ENCODE data around the gene OR6B3. TPM values are rescaled to one million over a fixed set of nuclear protein-coding genes. Genes with fewer than 3 reads are reported as not detected.

The OR6B3 gene
- total and polyA plus RNA-seq, 9 of the 15 experiments (the other 6 are each of a cell fraction or from before 2014, with no cell fraction given), result not detected

DNA sequence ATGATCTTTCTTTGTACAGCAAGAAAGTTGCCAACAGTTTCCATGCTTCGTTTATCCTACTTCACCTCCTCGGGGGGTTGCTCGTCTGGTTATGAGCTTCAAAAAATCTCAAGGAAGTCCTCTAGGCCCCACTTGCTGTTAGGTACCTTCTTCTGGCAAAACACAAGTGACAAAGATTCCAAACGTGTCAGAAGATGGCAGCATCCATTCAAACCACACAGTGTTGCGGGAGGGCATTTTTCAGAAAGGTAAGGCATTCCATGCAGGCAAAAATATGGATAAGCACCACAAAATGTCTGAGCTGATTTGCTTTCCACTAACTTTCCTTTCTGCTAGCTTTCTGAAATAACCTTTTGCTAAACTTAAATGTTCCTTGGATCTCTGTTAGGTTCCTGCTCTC is 13.2 kb upstream of the OR6B3 start (continued):
- TF ChIP-seq, protein P1, sequence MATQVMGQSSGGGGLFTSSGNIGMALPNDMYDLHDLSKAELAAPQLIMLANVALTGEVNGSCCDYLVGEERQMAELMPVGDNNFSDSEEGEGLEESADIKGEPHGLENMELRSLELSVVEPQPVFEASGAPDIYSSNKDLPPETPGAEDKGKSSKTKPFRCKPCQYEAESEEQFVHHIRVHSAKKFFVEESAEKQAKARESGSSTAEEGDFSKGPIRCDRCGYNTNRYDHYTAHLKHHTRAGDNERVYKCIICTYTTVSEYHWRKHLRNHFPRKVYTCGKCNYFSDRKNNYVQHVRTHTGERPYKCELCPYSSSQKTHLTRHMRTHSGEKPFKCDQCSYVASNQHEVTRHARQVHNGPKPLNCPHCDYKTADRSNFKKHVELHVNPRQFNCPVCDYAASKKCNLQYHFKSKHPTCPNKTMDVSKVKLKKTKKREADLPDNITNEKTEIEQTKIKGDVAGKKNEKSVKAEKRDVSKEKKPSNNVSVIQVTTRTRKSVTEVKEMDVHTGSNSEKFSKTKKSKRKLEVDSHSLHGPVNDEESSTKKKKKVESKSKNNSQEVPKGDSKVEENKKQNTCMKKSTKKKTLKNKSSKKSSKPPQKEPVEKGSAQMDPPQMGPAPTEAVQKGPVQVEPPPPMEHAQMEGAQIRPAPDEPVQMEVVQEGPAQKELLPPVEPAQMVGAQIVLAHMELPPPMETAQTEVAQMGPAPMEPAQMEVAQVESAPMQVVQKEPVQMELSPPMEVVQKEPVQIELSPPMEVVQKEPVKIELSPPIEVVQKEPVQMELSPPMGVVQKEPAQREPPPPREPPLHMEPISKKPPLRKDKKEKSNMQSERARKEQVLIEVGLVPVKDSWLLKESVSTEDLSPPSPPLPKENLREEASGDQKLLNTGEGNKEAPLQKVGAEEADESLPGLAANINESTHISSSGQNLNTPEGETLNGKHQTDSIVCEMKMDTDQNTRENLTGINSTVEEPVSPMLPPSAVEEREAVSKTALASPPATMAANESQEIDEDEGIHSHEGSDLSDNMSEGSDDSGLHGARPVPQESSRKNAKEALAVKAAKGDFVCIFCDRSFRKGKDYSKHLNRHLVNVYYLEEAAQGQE (IDR thresholded peaks at IDR 0.05; ENCODE audit: borderline replicate concordance), result no peak
- TF ChIP-seq, protein P1 (CRISPR knock-in tag; IDR thresholded peaks at IDR 0.05; ENCODE audit: low read depth), result no peak

DNA sequence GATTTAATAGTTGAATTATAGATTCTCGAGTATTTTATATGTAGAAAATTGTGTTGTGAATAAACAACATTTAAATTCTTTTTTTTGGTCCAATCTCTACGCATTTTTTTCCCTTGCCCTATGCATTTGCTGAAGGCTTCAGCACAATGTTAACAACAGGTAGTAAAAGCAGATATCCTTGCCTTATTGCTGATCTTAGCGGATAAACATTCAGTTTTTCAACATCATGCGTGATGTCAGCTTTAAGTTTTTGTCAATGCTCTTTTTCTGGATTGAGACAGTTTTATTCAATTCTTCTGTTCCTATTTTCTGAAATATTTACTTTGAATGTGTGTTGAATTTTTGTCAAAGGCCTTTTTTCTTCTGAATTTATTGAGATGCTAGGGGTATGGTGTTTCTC is 11.6 kb upstream of the OR6B3 start:
- no peak overlapping the region for H2AFZ ChIP-seq (ENCODE audit: low read depth, low read length)
- no peaks in the 10 kb centered on the region for H3K36me3 ChIP-seq (ENCODE audit: control insufficient read depth, insufficient read depth, low read length)
- no TSS peak for BruUV-seq (replicated peaks)
- CTCF ChIA-PET (ENCODE audit: low intra/inter-chr PET ratio), result no interaction called here
- H3K9ac ChIP-seq (ENCODE audit: insufficient read depth in 1 of 2, low read depth in 2 of 2, low read length in 2 of 2), result no peak overlapping the region
- DNase-seq (ENCODE audit: extremely low read depth in 1 of 4, low spot score in 3 of 4), result no peak
- no peaks in the 10 kb centered on the region for H3K79me2 ChIP-seq (ENCODE audit: control insufficient read depth, insufficient read depth, low read length)
- no peak for ATAC-seq
- H3K9me1 ChIP-seq (ENCODE audit: control insufficient read depth, insufficient read depth, low read length), result no peaks in the 10 kb centered on the region
- H4K20me1 ChIP-seq (replicated peaks; ENCODE audit: control insufficient read depth, insufficient read depth, low read length), result no peaks in the 10 kb centered on the region
- H3K9me3 ChIP-seq (replicated peaks; ENCODE audit: control insufficient read depth, insufficient read depth, low read depth, low read length), result no peaks in the 10 kb centered on the region
- H3K27ac ChIP-seq (ENCODE audit: extremely low read depth, low read depth, low read length), result no peak overlapping the region
- POLR2A ChIA-PET, result no interaction called here
- no peak overlapping the region for H3K4me2 ChIP-seq (ENCODE audit: insufficient read depth, low read length)
- H3K4me3 ChIP-seq, result no peak overlapping the region
- in situ Hi-C loops (cut with MboI) (no loop called here), intact Hi-C loops (cut with micrococcal nuclease) (no loop called here)
- 0% methylated on average over 4 of the region's 4 CpGs for WGBS (ENCODE audit: insufficient coverage, low coverage, missing lambda C conversion rate)
- no peaks in the 10 kb centered on the region; a peak in 1 of 5 replicates for H3K27me3 ChIP-seq (ENCODE audit: control insufficient read depth in 2 of 2, insufficient read depth in 2 of 2, low read length in 2 of 2)
- H3K4me1 ChIP-seq (replicated peaks in 1 of 2; ENCODE audit: control insufficient read depth in 2 of 2, insufficient read depth in 2 of 2, low read length in 2 of 2), result no peaks in the 10 kb centered on the region
- no peak for FAIRE-seq
- TF ChIP-seq ZNF57 (CRISPR knock-in tag; IDR thresholded peaks at IDR 0.05) (no peak), KDM5B (IDR thresholded peaks at IDR 0.05; ENCODE audit: insufficient replicate concordance, low read depth, low read length) (no peak), MAFK (IDR thresholded peaks at IDR 0.05; ENCODE audit: low read length) (no peak), HEY1 (CRISPR knock-in tag; IDR thresholded peaks at IDR 0.05; ENCODE audit: borderline replicate concordance) (no peak), ARID1B (IDR thresholded peaks at IDR 0.05) (no peak), HDAC8 (tag; IDR thresholded peaks at IDR 0.05) (no peak)
- TF ChIP-seq, protein P2, sequence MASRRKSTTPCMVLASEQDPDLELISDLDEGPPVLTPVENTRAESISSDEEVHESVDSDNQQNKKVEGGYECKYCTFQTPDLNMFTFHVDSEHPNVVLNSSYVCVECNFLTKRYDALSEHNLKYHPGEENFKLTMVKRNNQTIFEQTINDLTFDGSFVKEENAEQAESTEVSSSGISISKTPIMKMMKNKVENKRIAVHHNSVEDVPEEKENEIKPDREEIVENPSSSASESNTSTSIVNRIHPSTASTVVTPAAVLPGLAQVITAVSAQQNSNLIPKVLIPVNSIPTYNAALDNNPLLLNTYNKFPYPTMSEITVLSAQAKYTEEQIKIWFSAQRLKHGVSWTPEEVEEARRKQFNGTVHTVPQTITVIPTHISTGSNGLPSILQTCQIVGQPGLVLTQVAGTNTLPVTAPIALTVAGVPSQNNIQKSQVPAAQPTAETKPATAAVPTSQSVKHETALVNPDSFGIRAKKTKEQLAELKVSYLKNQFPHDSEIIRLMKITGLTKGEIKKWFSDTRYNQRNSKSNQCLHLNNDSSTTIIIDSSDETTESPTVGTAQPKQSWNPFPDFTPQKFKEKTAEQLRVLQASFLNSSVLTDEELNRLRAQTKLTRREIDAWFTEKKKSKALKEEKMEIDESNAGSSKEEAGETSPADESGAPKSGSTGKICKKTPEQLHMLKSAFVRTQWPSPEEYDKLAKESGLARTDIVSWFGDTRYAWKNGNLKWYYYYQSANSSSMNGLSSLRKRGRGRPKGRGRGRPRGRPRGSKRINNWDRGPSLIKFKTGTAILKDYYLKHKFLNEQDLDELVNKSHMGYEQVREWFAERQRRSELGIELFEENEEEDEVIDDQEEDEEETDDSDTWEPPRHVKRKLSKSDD (conservative IDR thresholded peaks at IDR 0.05; ENCODE audit: low read length), result no peak
- TF ChIP-seq, protein P3, sequence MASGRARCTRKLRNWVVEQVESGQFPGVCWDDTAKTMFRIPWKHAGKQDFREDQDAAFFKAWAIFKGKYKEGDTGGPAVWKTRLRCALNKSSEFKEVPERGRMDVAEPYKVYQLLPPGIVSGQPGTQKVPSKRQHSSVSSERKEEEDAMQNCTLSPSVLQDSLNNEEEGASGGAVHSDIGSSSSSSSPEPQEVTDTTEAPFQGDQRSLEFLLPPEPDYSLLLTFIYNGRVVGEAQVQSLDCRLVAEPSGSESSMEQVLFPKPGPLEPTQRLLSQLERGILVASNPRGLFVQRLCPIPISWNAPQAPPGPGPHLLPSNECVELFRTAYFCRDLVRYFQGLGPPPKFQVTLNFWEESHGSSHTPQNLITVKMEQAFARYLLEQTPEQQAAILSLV (tag; IDR thresholded peaks at IDR 0.05), result no peak
